HepG2 (cell line): ENCODE measurements around the gene CEP43. TPM values are rescaled to one million over a fixed set of nuclear protein-coding genes. Genes with fewer than 3 reads are reported as not detected.

Experiments used
- AKNA ChIP-seq: sonication (generic); formaldehyde crosslinking; IDR thresholded peaks from 2 replicates; pipeline ENCODE4 v1.4.0; 2020; ENCODE audit warnings: missing genetic modification reagents, borderline replicate concordance
- IKZF1 ChIP-seq: fragments of 450-650 bp; IDR thresholded peaks from 2 replicates; pipeline ENCODE4 v1.7.1; 2016
- POLR2AphosphoS5 ChIP-seq: IDR thresholded peaks from 2 replicates; pipeline ENCODE4 v1.6.1; 2012; ENCODE audit warnings: low read depth, low read length
- RBFOX2 ChIP-seq: fragments of 200-400 bp; formaldehyde crosslinking; IDR thresholded peaks from 2 replicates; pipeline ENCODE4 v1.6.1; 2017; ENCODE audit warnings: low read depth, mild to moderate bottlenecking, low read length
- TCF7 ChIP-seq: sonication (generic); IDR thresholded peaks from 2 replicates; pipeline ENCODE4 v1.6.1; 2016; ENCODE audit warnings: antibody characterized with exemption, low read depth
- ZNF263 ChIP-seq: sonication (generic); formaldehyde crosslinking; IDR thresholded peaks from 2 replicates; pipeline ENCODE4 v1.4.0; 2020; ENCODE audit warnings: missing genetic modification reagents
- ZNF569 ChIP-seq: sonication (generic); formaldehyde crosslinking; IDR thresholded peaks from 2 replicates; pipeline ENCODE4 v1.5.0; 2020; ENCODE audit warnings: mild to moderate bottlenecking, missing genetic modification reagents, moderate library complexity, borderline replicate concordance
- ZNF687 ChIP-seq: sonication (generic); formaldehyde crosslinking; IDR thresholded peaks from 2 replicates; pipeline ENCODE4 v1.5.1; 2020; ENCODE audit warnings: mild to moderate bottlenecking, missing genetic modification reagents, moderate library complexity
- polyA plus RNA-seq, 8 experiments: library from polyadenylated mRNA; depleted of rRNA in 3 of 8; stranded (reverse) in 7 of 8; unstranded in 1 of 8; fragments of >200 nt; fragmentation: Illumina TruSeq in 4 of 8; extraction: Trizol in 4 of 8; gene quantifications; 2 replicates each; pipeline versions ENCODE4 v1.2.1 to v1.2.3, GENCODE V29; 2011 to 2016; ENCODE audit warnings: low read depth in 4 of 8, missing spikeins in 1 of 8, mixed read lengths in 1 of 8; ENCODE audit not compliant: insufficient read depth in 1 of 8
- total RNA-seq, 5 experiments: library from RNA; depleted of rRNA; stranded (reverse); fragments of >200 nt; fragmentation: Illumina TruSeq; extraction: Trizol; gene quantifications; 2 replicates each; pipeline ENCODE4 v1.2.3, GENCODE V29; 2016; ENCODE audit warnings: low read depth in 1 of 5

The CEP43 gene
- total and polyA plus RNA-seq, 2 of the 13 experiments (the other 11 are each of a cell fraction or from before 2014, with no cell fraction given), result 29.3 to 73.9 TPM

- peak; percentile 13; the same call in 1 of the 2 replicates for TF ChIP-seq IKZF1
- TF ChIP-seq ZNF263 (CRISPR knock-in tag), result peak; percentile 59
- no peak for TF ChIP-seq AKNA (CRISPR knock-in tag)
- no peak for TF ChIP-seq TCF7
- no peak for TF ChIP-seq ZNF569 (CRISPR knock-in tag)
- peak; percentile 64 for TF ChIP-seq ZNF687
- TF ChIP-seq RBFOX2, result peak; percentile 75
- TF ChIP-seq POLR2AphosphoS5, result peak; percentile 55; the same call in 1 of the 2 replicates
Measured at GRCh38 chr6:166955121-166955864, 43.9 kb upstream of the CEP43 start (continued).
